ENCODE data around the gene DLK1.

Gene DLK1

GRCh38 chr14:100687386-100687785, 39.3 kb upstream of the DLK1 start:
- DNase-seq (ENCODE audit: low read depth): no peak
- no peak for TF ChIP-seq CTCF (IDR thresholded peaks at IDR 0.05; ENCODE audit: insufficient read depth, low read depth, low read length, missing control alignments)
- no peak overlapping the region for H3K4me3 ChIP-seq (ENCODE audit: low read length)

- no peak for DNase-seq (ENCODE audit: low read depth)
- TF ChIP-seq CTCF (IDR thresholded peaks at IDR 0.05; ENCODE audit: insufficient read depth, low read depth, low read length, missing control alignments): no peak
- no peak overlapping the region for H3K4me3 ChIP-seq (ENCODE audit: low read length)
Measured at GRCh38 chr14:100688051-100688450, 38.6 kb upstream of the DLK1 start.

- DNase-seq (ENCODE audit: low read depth): peak; percentile 76
- no peak for TF ChIP-seq CTCF (IDR thresholded peaks at IDR 0.05; ENCODE audit: insufficient read depth, low read depth, low read length, missing control alignments)
- no peak overlapping the region for H3K4me3 ChIP-seq (ENCODE audit: low read length)
Measured at GRCh38 chr14:100688598-100689461, 37.9 kb upstream of the DLK1 start.

- DNase-seq (ENCODE audit: low read depth): no peak
- no peak overlapping the region for H3K4me3 ChIP-seq (ENCODE audit: low read length)
- TF ChIP-seq CTCF (IDR thresholded peaks at IDR 0.05; ENCODE audit: insufficient read depth, low read depth, low read length, missing control alignments): no peak
Measured at GRCh38 chr14:100690672-100691071, 36.0 kb upstream of the DLK1 start.

GRCh38 chr14:100691395-100692056, 35.2 kb upstream of the DLK1 start:
- no peak overlapping the region for H3K4me3 ChIP-seq (ENCODE audit: low read length)
- DNase-seq (ENCODE audit: low read depth): peak; percentile 75
- TF ChIP-seq CTCF (IDR thresholded peaks at IDR 0.05; ENCODE audit: insufficient read depth, low read depth, low read length, missing control alignments): no peak

- no peak for TF ChIP-seq CTCF (IDR thresholded peaks at IDR 0.05; ENCODE audit: insufficient read depth, low read depth, low read length, missing control alignments)
- DNase-seq (ENCODE audit: low read depth): no peak
- no peak overlapping the region for H3K4me3 ChIP-seq (ENCODE audit: low read length)
Measured at GRCh38 chr14:100692256-100692655, 34.4 kb upstream of the DLK1 start.

Measured in epithelial cell of esophagus (primary cell).